IPS-NIHi7 (cell line): ENCODE results near the gene ABCA1.

ENCODE experiments used
- DNase-seq: peaks from one replicate; pipeline ENCODE4 v3.0.0; 2012; ENCODE audit warnings: mixed read lengths; ENCODE audit errors: extremely low spot score

The ABCA1 gene

GRCh38 chr9:104767507-104767906 lies 160.4 kb downstream of the ABCA1 start:
- no peak for DNase-seq

DNA sequence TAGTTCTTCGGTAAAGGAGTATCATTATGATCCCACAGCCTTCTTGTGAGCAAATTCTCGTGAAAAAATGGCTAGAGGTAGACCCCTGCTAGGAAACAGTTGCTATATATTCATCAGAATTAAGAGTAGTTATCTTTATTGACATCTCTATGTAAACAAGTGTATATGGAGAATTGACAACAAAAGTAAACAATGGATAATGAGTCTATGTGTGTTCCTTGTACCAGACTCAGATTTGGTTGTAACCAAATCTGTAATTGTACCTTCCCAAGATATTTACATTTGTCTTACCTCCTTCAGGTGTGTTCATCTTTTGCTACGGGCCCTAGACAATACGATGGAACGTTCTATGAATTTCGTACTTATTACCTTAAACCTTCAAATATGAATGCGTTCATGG lies 161.9 kb downstream of the ABCA1 start:
- DNase-seq, result no peak

- no peak for DNase-seq
These were observed 162.8 kb downstream of the ABCA1 start for GRCh38 chr9:104765138-104765537.

DNA sequence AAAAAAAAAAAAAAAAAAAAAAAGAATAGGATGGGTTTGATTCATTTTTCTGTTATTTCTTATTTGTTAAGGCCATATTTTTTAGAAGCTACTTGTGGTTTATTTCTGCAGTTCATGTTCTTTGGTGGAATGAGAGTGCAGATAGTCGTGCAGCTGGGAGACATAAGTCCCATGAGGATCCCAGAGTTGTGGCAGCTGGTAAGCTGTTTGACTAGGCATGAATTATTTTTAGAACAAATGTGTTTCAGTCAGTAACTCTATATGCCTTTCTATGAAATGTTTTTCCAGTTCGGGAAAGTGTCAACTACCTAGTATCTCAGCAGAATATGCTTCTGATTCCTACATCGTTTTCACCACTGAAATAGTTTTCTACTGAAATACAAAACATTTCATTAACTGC lies 169.0 kb downstream of the ABCA1 start:
- no peak for DNase-seq

- DNase-seq, result no peak
These were observed 177.7 kb downstream of the ABCA1 start for GRCh38 chr9:104750185-104750767.

GRCh38 chr9:104748359-104749031 lies 179.5 kb downstream of the ABCA1 start:
- DNase-seq, result peak; percentile 11

- peak; percentile 82 for DNase-seq
These were observed 180.2 kb downstream of the ABCA1 start, which contains the start of gene NIPSNAP3A for GRCh38 chr9:104747565-104748358. Gene NIPSNAP3A, plus strand, starts transcription at chr9:104747683. Its CDS starts 110 bp downstream, at chr9:104747793.

- DNase-seq, result no peak
These were observed 180.8 kb downstream of the ABCA1 start for GRCh38 chr9:104747245-104747564.

- DNase-seq, result no peak
These were observed 181.2 kb downstream of the ABCA1 start for GRCh38 chr9:104746798-104747197.

GRCh38 chr9:104746285-104746684 lies 181.7 kb downstream of the ABCA1 start:
- DNase-seq, result no peak

- no peak for DNase-seq
These were observed 182.1 kb downstream of the ABCA1 start for GRCh38 chr9:104745852-104746251.

DNA sequence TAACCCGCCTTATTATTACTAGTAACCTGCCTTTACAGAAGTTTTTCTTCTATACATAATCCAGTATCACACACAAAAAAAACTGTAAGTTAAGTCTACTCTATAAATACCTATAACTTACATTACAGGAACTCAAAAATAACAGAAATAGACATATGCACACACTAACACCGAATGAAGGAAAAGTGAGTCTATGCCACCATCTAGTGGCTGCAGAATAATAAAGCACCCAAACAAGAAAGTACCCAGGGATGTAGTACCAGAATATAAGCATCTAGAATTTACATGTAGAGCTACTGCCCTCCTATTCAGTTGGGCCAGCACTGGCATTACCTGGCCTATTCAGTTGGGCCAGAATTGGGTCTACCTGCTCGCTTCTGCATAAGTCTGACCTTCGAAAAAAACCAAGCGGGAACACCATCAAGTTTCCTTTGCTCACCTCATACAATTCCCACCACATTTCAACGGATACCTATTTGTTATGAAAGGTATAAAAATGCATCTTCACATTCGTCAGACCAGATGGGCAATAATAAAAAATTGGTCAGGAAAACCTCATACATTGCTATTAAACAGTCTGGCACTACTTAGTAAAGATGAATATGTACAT lies 184.5 kb downstream of the ABCA1 start:
- DNase-seq, result peak; percentile 43

GRCh38 chr9:104740621-104741020 lies 187.3 kb downstream of the ABCA1 start:
- DNase-seq, result no peak

DNA sequence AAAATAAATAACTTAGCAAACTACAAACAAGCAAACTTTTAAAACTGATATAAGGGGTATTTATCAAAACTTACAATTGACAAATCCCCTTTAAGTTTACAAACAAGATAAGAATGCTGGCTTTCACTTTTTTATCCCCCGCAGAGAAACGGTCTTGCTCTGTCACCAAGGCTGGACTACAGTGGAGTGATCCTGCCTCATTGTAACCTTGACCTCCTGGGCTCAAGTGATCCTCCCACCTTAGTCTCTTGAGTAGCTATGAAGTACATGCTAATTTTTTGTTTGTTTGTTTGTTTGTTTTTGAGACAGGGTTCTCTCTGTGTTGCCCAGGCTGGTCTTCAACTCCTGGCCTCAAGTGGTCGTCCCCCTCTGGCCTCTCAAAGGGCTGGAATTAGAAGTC lies 189.5 kb downstream of the ABCA1 start:
- no peak for DNase-seq
